Stimulated activated CD4-positive, alpha-beta T cell treated with anti-CD3 and anti-CD28 coated beads, TNF-alpha, amount 100 ng/mL, for 1 hour (primary cell): ENCODE data around the gene SMAD7.

Experiments
- DNase-seq, 3 donors: peaks; one replicate each; pipeline ENCODE4 v3.0.0-alpha.2; 2020; ENCODE audit warnings: low read depth in 3 of 3, low spot score in 1 of 3

The SMAD7 gene

DNA sequence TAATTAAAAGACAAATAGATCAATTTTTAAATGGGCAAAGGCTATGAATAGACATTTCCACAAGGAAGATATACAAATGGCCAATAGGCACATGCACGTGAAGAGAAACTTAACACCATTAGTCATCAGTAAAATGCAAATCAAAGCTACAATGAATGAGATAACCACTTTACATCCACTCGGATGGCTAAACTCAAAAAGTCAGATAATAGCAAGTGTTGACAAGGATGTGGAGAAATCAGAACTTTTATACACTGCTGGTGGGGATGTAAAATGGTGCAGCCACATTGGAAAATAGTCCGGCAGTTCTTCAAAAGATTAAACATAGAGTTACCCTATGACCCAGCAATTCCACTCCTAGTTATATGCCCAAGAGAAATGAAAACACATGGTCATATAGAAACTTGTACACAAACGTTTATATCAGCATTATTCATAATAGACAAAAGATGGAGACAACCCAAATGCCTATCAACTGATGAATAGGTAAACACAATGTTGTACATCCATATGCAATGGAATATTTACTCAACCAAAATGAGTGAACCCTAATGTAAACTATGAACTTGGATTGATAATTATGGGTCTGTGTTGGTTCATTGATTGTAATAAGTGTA lies 51.1 kb downstream of the SMAD7 start:
- DNase-seq, result no peak

DNA sequence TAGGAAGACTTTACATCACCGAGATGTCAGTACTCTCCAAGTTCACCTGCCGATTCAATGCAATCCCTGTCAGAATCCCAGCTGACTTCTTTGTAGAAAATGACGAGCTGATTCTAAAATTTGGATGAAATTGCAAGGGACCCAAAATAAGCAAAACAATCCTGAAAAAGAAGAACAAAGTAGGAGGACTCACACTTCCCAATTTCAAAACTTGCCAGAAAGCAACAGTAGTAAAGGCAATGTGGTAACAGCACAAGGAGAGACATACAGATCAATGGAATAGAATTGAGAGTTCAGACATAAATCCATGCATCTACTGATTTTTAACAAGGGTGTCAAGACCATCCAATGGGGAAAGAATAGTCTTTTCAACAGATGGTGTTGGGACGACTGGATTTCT lies 52.2 kb downstream of the SMAD7 start:
- DNase-seq, result no peak

DNA sequence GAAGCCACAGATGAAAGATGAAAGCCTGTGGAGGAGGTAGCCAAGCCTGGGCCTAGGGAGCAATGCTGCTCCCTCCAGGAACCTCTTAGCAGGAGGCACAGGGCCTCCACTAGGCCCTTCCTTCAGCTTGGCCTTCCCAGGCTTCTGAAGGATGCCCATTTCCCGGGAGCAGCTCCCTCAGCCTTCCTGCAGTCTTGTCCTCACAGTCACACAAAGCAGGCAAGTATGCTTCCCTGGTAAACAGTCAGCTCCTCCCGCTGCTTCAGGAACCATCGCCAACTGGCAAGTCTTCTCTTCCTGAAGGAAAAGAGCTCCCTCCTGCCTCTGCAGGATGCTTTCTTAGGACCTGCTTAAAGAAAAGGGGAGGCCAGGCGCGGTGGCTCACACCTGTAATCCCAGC lies 53.2 kb downstream of the SMAD7 start:
- no peak for DNase-seq

DNA sequence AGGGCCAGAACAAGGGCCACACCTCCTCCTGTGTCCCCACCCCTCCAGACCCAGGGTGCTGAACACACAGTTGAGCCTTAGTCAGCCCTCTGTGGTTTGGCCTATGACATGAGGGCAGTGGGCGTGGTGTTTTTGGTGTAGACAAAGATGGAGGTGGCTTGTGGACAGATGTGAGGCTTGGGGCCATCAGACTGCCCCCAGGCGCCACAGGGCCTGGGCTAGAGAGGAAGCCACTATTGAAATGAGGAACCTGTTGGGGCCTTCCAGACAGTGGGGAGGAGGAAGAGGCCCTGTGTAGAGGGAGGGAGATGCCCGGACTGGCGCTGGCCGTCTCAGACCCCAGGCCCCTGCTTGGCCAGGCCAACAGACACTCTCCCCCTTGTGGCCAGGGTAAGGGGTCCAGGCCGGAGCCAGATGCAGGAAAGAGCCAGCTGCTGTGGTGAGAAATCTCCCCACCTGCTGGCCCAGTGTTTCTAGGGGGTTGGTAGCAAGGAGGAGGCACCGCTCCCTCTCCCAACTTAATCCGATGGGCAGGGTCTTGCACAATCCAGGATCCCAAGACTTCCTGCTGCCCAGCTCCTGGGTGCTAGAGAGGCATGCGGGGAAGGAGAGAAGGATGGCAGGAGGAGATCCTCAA lies 53.8 kb downstream of the SMAD7 start:
- DNase-seq, result no peak

DNA sequence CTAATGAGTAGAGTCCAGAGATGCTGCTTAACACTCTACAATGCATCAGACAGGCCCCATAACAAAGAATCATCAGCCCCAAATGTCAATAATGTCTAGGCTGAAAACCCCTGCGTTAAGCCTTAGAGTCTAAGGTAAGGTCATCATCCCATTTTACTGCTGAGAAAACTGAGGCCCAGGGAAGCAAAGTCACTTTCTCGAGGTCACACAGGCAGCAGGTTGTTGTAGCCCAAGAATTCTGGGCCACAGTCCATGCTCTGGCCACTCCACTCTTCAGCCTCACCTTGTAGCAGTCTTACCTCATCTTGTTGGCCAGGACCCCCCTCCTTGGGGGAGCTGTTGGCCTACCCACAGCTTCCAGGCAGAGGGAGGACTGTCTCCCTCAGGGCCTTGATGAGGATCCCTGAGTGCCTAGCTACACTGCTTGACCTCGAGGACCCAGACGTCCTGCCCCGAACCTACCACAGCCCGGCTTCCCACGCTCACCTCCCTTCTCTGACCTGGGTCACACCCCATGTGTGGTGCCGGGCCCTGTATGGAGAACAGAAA lies 54.4 kb downstream of the SMAD7 start:
- DNase-seq, result no peak

DNA sequence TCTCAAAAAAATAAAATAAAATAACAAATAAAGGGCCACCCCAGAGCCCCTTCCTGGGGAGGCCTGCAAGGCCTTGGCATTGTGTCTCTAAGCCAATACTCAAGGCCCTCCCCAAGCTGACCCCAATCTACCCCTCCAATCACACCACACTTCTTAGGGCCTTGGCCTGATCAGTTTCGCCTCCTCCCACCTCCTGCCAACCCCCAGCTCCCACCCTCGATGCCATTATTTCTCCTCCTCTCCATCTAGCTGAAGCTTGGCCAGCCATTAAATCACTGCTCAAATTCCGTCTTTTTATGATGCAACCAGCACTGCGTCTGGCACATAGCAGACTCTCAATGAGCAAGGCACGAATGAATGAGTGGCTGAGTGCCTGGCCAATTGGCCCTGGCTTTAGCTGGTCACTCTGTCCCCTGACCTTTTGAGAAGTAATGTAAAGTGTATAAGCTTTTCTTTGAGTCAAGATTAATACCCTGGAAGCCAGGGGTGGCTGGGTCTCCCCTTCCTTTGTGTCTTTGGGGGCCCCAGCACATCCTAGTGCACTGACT lies 55.9 kb downstream of the SMAD7 start:
- no peak for DNase-seq

DNA sequence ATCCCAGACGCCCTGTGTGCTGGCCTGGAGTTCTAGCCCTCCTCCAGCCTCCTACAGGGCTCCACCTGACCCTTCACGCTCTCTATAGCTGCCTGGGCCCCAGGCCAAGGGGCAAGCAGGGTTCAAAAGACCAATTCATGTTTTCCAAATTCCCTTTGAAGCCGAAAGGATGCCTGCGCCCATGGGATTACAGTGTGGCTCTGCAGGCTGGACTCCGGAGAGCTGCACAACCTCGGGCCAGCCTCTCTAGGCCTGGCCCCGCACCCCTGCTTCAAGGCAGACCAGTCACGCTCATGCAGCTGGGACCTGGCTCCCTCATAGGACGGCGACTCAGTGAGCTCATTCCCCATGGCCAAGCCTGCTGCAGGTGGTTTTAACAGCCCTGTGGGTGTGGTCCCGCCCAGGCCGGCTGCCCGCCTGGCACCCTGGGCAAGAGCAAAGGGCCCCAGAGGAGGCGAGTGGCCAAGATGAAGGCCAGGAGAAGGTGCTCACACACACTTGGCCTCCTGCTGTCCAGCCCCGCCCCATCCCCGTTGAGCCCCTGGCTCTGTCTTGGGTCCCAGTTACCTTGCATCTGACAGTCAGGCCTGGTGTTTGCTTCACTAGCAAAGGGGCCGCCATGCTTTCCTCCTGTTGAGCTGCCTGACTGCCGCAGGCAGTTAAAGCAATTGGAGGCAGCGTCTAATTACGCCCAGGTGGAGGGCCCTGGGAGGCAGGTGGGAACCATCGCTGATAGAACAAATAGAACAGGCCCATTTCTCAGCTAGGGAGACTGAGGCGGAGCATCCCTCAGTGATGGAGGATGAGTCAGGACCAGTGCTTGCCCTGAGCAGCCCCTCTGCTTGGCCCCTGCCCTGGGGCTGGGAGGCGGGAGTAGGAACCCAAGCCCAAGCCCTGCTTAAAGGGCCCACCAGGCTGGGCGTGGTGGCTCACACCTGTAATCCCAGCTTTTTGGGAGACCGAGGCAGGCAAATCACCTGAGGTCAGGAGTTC lies 56.9 kb downstream of the SMAD7 start:
- DNase-seq, result no peak

DNA sequence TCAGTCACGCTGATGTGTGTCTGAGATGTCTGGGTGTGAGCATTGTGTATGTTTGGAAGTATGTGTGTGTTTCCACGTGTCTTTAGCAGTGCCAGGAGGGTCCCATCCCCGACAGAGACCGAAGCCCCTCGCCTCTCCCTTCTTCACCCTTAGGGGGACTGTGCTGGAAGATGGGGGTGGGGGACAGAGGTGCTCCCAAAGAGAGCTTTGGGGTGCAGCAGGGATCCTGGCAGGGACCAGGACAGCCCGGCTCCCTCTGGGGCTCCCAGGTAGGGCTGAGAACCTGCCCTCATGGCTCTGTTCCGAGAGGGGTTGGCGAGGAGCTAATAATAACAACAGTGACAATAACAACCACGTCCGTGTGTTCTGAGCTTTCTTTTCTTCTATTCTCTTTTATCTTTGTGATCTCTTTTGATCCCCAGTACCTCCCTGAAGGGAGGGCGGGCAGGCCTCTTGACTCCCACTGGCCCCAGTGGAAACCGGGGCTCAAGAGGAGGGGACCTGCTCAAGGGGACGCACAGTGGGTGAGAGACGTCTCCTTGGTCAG lies 57.6 kb downstream of the SMAD7 start:
- DNase-seq, result no peak

DNA sequence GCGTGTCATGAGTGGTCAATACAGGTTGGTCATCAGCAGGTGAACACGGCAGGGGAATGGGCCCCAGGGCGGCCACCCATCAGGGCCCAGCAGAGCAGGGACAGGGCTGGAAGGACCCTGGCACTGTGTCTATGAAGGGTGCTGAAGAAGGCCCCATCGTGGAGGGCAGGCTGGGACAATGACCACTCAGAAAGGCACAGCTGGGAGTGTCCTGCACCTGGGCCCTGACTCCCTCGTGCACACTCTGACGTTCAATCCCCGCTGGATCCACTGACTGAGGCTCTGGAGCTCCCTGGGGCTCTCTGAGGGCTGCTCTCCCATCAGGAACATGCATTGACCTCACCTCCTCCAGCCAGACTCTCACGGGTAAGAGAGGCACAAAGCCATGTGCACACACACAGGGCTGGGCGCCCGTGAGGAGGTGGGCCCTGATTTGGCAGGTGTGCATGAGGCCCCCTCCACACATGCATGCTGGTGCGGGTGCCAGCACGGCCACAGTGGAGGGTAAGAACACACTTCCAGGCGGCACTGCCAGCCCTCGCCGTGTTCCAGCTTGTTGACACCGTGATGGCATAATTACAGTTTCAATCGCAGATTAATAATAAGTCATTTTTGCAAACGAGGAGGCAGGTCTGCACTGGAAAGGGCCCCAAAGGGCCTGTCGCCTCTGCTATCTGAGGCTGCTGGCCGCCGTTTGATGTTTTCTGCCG lies 58.5 kb downstream of the SMAD7 start:
- no peak for DNase-seq

DNA sequence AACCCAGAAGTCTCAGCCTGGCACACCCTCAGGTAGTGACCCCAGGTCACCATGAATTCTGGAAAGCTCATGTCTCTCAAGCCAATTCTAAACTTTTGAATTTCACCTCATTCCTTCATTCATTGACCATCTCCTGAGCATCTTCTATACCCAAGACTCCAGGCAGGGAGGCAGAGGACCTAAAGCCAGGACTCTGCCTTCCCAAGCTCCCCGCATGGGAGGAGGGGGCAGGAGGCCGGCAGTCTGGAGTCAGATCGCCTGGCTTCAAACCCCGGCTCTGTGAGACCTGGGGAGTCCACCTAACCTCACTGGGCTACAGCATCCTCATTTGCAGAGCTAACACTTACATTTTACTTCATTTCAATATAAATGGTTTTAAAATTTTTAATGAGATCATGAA lies 59.0 kb downstream of the SMAD7 start:
- DNase-seq, result no peak

DNA sequence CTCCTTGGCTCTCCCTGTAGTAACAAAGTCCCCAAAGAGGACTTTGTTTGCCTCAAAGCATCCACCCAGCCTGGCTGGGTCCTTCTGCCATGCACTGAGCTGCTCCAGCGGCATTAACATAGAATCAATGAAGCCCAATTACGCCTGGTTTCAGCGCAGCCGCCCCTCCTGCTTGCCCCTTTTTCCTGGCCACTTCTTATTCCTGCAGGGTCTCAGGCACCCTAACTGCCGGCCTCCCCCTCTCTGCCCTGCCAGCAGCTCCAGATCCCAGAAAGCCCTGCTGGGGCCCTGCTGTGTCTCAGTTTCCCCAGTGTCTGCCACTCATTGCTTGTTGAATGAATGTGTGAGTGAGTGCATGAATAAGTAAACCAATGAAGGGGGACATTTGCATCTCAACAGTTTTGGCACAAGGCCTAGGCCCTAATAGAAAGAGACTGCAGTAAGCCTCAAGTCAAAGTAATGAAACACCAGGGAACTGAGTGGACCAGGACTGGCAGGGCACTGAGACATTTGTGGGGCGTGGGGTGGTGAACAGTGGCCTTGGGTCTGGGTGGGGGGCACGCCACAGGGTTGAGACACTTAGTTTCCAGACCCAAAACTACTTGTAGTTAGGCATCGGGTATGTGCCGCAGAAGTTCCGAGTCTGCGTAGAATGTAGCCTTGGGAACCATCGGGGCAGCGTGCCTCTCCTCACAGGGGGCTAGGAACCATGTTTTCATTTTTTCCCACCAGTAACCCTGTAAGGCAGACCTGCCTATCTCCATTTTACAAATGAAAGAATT lies 60.6 kb downstream of the SMAD7 start:
- DNase-seq, result no peak

DNA sequence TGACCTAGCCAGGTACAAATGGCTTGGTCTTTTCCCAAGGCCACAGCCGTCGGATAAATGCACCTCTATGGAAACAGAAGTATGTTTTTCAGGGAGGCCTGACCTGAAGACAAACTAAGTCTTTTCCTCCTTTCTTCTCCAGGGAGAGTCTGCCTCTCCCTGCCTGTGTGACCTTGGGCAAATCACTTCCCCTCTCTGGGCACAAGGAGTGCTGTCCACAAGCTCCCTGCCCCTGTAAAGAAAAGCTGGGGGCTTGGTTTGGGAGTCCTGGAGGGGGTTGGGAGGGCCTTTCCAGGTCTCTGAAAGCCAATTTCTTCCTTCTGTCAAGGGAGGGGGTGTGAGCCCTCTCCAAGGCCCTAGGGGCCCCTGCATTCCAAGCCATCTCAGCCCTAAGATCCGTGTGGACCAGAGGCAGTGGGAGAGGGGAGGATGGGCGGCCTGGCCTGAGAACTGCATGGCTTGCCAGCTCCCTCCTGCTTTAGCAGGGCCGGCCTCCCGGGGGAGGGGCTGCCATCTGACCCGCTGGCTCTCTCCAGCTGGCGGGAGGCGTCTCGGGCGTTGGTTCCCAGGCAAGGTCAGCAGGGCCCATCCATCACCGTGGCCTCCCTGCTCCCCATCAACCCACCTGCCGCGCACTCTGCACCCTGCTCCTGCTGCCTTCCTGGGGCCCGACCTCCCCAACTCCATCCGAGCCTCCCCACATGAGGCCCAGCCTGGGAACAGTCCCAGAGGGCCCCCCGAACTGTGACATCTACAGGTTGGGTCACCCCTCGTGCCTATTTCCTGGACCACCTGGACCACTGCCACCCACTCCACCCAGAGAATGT lies 61.4 kb downstream of the SMAD7 start:
- no peak for DNase-seq

DNA sequence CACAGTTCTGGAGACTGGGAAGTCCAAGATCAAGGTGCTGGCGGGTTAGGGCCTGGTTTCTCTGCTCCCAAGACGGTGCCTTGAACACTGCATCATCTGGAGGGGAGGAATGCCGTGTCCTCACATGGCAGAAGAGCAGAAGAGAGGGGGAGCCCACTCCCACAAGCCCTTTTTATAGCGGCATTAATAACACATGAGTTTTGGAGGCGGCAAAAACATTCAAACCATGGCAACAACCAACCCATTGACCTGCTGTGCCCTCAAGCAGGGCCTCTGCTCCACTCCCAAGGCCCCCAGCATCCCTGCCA lies 62.0 kb downstream of the SMAD7 start:
- no peak for DNase-seq

DNA sequence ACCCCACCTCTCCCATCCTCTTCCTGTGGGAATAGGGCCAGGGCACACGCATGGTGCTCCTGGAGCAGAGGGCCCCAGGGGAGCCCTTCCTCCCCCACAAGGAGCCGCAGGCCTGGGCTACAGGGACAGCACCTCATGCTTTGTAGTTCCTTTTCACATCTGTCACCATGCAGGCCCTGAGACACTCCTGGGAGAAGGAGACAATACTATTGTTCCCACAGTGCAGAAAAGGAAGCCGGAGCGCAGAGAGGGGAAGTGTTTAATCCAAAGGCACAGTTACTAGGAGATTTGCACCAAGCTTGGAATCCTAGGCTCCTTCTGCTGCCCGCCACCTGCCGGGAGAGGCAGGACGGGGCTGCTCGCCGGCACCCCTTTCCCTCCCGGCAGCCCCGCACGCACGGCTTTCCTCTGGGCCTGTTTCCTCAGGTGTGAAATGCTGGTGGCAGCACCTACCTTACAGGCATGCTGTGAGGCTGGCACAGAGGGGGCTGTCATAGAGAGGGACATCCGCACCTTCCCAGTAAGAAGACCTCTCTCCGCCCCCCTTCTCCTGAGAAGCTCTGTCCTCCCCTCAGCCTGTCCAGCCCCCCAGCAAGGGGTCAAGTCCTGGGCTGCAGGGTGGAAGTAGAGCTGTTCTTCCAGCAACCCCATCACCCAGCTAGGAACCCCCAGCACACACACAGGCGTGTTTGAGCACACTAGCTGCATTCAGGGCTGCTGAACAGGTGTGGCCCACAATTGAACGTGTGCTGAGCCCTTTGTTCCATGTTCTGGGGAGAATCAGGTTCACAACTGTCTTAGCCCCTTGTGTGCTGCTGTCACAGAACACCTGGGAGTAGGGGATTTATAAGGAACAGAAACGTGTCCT lies 62.6 kb downstream of the SMAD7 start:
- no peak for DNase-seq

DNA sequence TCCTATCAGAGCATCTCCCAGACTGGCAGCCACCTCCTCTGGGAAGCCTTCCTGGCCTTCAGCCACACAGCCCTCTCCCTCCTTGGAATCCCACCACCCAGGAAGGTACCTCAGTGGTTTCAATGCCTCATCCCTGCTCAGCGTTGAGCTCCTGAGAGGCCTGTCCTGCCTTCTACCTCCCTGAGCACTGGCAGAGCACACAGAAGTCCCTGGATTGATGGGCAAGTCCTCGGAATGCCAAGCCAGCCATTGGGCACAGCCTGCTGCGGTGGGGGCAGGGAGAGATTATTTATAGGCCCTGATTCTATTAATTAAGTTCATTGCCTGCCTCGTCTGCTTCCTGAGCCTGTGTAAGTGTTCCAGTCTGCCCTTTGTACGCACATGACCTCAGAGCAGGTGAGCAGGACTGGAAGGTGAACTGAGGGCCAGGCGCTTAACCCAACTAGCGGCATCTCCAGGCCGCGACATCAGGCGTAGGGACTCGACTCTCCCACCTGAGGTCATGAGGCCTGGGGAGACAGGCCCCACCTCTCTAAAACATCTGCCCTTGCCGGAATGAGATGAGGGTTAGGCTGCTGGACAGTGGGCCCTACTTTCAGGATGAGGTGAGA lies 63.4 kb downstream of the SMAD7 start:
- DNase-seq, result no peak

DNA sequence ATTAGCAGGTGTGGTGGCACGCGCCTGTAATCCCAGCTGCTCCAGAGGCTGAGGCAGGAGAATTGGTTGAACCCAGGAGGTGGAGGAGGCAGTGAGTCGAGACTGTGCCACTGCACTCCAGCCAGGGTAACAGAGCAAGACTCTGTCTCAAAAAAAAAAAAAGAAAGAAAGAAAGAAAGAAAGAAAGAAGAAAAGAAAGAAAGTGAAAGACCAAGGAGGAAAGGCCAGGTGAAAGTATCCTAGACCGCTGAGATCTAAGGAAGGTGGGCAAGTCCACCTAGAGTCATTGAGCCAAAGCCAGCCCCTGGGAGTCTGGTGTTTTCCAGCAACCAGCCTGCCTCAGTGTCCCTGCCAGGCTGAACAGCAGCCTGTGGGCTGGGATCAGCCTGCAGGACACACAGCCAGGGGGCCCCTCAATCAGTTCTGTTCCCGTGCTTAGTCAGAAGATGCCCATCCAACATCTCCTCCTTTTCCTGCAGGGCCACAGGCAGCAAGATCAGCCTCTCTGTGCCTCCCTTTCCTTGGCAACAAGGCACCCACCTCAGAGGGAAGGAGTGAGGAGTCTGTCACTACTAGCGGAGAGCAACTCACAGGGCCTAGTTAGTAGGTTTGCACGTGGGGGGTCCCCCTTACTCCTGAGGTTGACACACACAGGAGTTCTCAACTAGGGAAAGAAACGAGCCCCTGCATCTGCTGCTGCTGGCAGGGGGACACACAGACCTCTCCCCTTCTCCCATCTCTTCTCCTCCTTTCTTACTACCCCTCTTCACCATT lies 64.1 kb downstream of the SMAD7 start:
- no peak for DNase-seq

DNA sequence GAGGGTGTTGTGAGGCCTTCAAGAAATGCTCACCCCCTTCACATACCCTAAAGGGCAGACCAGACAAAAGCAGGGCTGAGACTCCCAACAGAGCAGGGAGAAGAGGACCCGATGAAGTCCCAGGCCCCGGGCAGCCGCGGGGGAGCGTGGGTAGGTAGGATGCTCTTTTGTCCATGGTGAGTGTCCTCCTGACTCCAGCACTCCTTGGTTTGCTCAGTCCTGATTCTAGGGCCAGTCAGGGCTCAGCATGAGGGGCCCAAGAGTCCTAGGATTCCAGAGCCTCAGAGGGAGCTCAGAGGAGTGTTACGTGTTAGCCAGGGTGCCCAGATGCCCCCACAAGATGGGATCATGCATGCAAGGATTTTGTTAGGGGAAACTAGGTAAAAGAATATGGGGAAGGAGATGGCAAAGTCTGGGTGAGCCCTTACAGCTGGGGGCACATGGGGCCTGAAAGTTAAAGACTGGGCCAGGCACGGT lies 64.8 kb downstream of the SMAD7 start:
- no peak for DNase-seq
